ENCODE data around the gene ZCCHC14. TPM values are rescaled to one million over a fixed set of nuclear protein-coding genes. Genes with fewer than 3 reads are reported as not detected.

Gene ZCCHC14
- total and polyA plus RNA-seq, 2 of the 13 experiments (the other 11 are each of a cell fraction or from before 2014, with no cell fraction given), result 12.4 to 12.5 TPM

DNA sequence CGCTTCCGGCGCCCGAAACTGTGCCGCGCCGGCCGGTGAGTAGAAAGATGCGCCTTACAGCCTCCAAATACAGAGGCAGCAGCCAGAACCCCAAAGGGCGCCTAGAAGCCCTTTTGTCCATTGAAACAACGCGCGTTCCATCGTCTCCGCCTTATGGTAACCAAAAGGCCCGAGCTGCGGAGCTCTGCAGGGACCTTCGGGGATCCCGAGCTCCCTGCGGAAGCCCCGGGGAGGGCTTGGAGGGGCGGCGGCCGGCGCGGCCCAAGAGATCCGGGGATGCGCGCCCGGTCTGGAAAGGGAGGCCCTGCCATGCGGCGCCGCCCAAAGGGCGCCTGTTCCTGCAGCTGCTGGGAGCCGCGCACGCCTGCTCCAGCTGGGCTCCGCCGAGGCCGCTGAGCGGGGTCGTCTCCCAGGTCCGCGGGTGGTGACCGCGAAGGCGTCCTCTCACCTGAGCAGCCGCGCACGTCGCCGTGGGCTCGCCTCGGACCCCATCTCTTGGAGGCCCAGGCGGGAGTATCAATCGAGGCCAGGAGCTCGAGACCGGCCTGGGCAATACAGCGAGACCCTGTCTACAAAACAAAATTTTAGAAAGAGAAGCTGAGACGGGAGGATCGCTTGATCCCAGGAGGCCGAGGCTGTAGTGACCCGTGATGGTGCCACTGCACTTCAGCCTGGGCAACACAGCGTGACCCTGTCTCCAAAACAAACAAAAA, 108.5 kb downstream of the ZCCHC14 start (continued):
- TF ChIP-seq ZNF749 (CRISPR knock-in tag; IDR thresholded peaks at IDR 0.05; ENCODE audit: borderline replicate concordance) (no peak; the same call in none of the 2 replicates), ZNF883 (CRISPR knock-in tag; IDR thresholded peaks at IDR 0.05; ENCODE audit: not compliant biosample characterization) (peak; percentile 98), ZNF720 (CRISPR knock-in tag; IDR thresholded peaks at IDR 0.05) (no peak), ZNF616 (CRISPR knock-in tag; IDR thresholded peaks at IDR 0.05; ENCODE audit: low read depth) (0 out of 2 replicates have a peak, but pooled peaks have one; percentile 64), ZNF121 (CRISPR knock-in tag; IDR thresholded peaks at IDR 0.05) (peak; percentile 100), SSRP1 (CRISPR knock-in tag; IDR thresholded peaks at IDR 0.05) (no peak), SAFB2 (CRISPR knock-in tag; IDR thresholded peaks at IDR 0.05; ENCODE audit: borderline replicate concordance, low read depth) (no peak; the same call in 1 of the 2 replicates), ZNF468 (CRISPR knock-in tag; IDR thresholded peaks at IDR 0.05) (no peak), AKAP8 (CRISPR knock-in tag; IDR thresholded peaks at IDR 0.05) (0 out of 2 replicates have a peak, but pooled peaks have one; percentile 23), FOXK2 (IDR thresholded peaks at IDR 0.05) (no peak), MIER2 (CRISPR knock-in tag; IDR thresholded peaks at IDR 0.05) (no peak; the same call in 1 of the 2 replicates), TBX2 (CRISPR knock-in tag; IDR thresholded peaks at IDR 0.05; ENCODE audit: borderline replicate concordance) (peak; percentile 64), SRSF9 (IDR thresholded peaks at IDR 0.05; ENCODE audit: borderline replicate concordance, insufficient read depth, low read depth, low read length, poor library complexity, severe bottlenecking) (no peak), MTA3 (CRISPR knock-in tag; IDR thresholded peaks at IDR 0.05) (no peak), GABPB1 (CRISPR knock-in tag; IDR thresholded peaks at IDR 0.05) (peak; percentile 75; the same call in 1 of the 2 replicates), RBM39 (IDR thresholded peaks at IDR 0.05; ENCODE audit: low read depth, low read length, poor library complexity, severe bottlenecking) (no peak), TMF1 (CRISPR knock-in tag; IDR thresholded peaks at IDR 0.05; ENCODE audit: low read depth) (0 out of 2 replicates have a peak, but pooled peaks have one; percentile 50), KLF12 (CRISPR knock-in tag; IDR thresholded peaks at IDR 0.05; ENCODE audit: borderline replicate concordance) (no peak; the same call in 1 of the 2 replicates), NCOA2 (CRISPR knock-in tag; IDR thresholded peaks at IDR 0.05) (no peak; the same call in 1 of the 2 replicates), ZFP36 (IDR thresholded peaks at IDR 0.05; ENCODE audit: borderline replicate concordance, low read depth, low read length, partially characterized antibody) (no peak)
- TF ChIP-seq, protein P1, sequence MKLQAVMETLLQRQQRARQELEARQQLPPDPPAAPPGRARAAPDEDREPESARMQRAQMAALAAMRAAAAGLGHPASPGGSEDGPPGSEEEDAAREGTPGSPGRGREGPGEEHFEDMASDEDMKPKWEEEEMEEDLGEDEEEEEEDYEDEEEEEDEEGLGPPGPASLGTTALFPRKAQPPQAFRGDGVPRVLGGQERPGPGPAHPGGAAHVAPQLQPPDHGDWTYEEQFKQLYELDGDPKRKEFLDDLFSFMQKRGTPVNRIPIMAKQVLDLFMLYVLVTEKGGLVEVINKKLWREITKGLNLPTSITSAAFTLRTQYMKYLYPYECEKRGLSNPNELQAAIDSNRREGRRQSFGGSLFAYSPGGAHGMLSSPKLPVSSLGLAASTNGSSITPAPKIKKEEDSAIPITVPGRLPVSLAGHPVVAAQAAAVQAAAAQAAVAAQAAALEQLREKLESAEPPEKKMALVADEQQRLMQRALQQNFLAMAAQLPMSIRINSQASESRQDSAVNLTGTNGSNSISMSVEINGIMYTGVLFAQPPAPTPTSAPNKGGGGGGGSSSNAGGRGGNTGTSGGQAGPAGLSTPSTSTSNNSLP (IDR thresholded peaks at IDR 0.05; ENCODE audit: low read depth, low read length), result no peak; the same call in 1 of the 2 replicates
- TF ChIP-seq, protein P2, sequence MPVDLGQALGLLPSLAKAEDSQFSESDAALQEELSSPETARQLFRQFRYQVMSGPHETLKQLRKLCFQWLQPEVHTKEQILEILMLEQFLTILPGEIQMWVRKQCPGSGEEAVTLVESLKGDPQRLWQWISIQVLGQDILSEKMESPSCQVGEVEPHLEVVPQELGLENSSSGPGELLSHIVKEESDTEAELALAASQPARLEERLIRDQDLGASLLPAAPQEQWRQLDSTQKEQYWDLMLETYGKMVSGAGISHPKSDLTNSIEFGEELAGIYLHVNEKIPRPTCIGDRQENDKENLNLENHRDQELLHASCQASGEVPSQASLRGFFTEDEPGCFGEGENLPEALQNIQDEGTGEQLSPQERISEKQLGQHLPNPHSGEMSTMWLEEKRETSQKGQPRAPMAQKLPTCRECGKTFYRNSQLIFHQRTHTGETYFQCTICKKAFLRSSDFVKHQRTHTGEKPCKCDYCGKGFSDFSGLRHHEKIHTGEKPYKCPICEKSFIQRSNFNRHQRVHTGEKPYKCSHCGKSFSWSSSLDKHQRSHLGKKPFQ (CRISPR knock-in tag; IDR thresholded peaks at IDR 0.05; ENCODE audit: insufficient replicate concordance), result peak; percentile 88
- TF ChIP-seq, protein P3, sequence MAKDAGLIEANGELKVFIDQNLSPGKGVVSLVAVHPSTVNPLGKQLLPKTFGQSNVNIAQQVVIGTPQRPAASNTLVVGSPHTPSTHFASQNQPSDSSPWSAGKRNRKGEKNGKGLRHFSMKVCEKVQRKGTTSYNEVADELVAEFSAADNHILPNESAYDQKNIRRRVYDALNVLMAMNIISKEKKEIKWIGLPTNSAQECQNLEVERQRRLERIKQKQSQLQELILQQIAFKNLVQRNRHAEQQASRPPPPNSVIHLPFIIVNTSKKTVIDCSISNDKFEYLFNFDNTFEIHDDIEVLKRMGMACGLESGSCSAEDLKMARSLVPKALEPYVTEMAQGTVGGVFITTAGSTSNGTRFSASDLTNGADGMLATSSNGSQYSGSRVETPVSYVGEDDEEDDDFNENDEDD (CRISPR knock-in tag; IDR thresholded peaks at IDR 0.05; ENCODE audit: borderline replicate concordance), result no peak; the same call in 1 of the 2 replicates
- TF ChIP-seq, protein P4, sequence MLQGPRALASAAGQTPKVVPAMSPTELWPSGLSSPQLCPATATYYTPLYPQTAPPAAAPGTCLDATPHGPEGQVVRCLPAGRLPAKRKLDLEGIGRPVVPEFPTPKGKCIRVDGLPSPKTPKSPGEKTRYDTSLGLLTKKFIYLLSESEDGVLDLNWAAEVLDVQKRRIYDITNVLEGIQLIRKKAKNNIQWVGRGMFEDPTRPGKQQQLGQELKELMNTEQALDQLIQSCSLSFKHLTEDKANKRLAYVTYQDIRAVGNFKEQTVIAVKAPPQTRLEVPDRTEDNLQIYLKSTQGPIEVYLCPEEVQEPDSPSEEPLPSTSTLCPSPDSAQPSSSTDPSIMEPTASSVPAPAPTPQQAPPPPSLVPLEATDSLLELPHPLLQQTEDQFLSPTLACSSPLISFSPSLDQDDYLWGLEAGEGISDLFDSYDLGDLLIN (CRISPR knock-in tag; IDR thresholded peaks at IDR 0.05; ENCODE audit: borderline replicate concordance), result no peak; the same call in 1 of the 2 replicates

Data from HepG2 (cell line).